K562 (cell line): ENCODE data around the gene ARHGAP9. TPM values are rescaled to one million over a fixed set of nuclear protein-coding genes. Genes with fewer than 3 reads are reported as not detected.

Experiments
- CBFB ChIP-seq: sonication (generic); formaldehyde crosslinking; IDR thresholded peaks from 2 replicates; pipeline ENCODE4 v1.4.0; 2020; ENCODE audit warnings: mild to moderate bottlenecking, missing genetic modification reagents
- ETV5 ChIP-seq: sonication (generic); formaldehyde crosslinking; IDR thresholded peaks from 2 replicates; pipeline ENCODE4 v1.4.0; 2020; ENCODE audit warnings: low read depth, mild to moderate bottlenecking, missing genetic modification reagents
- HDAC8 ChIP-seq: fragments of 450-650 bp; IDR thresholded peaks from 2 replicates; pipeline ENCODE4 v1.6.1; 2016; ENCODE audit warnings: mild to moderate bottlenecking, missing genetic modification characterization, moderate library complexity, missing compliant biosample characterization
- ILK ChIP-seq: fragments of 450-650 bp; IDR thresholded peaks from 2 replicates; pipeline ENCODE4 v1.6.1; 2016; ENCODE audit warnings: missing genetic modification characterization, low read depth, mild to moderate bottlenecking, missing compliant biosample characterization, moderate library complexity, borderline replicate concordance
- KLF10 ChIP-seq: fragments of 250-450 bp; sonication (Bioruptor Pico); IDR thresholded peaks from 2 replicates; pipeline ENCODE4 v1.6.1; 2021; ENCODE audit warnings: matching md5 sums
- OTX1 ChIP-seq: fragments of 450-650 bp; formaldehyde crosslinking; IDR thresholded peaks from 2 replicates; pipeline ENCODE4 v1.4.0; 2022; ENCODE audit warnings: mild to moderate bottlenecking
- RHOXF2B ChIP-seq: fragments of 250-450 bp; sonication (Bioruptor Pico); conservative IDR thresholded peaks from 2 replicates; pipeline ENCODE4 v1.5.1; 2021
- SMC3 ChIP-seq: conservative IDR thresholded peaks from 2 replicates; pipeline ENCODE4 v1.6.1; 2011; ENCODE audit warnings: low read depth, low read length, improper control_type of control experiment; ENCODE audit not compliant: insufficient read depth
- SPI1 ChIP-seq: IDR thresholded peaks from 2 replicates; pipeline ENCODE4 v1.6.1; 2011; ENCODE audit warnings: low read depth, low read length, control low read depth, borderline replicate concordance
- STAG1 ChIP-seq: sonication (generic); formaldehyde crosslinking; IDR thresholded peaks from 2 replicates; pipeline ENCODE4 v1.5.0; 2020; ENCODE audit warnings: missing genetic modification reagents, borderline replicate concordance
- TAL1 ChIP-seq: fragments of 450-650 bp; IDR thresholded peaks from 2 replicates; pipeline ENCODE4 v1.6.1; 2016; ENCODE audit warnings: mild to moderate bottlenecking
- TBP ChIP-seq: optimal IDR thresholded peaks from 2 replicates; pipeline ENCODE3; 2011; ENCODE audit warnings: low read depth, low read length, improper control_type of control experiment
- ZFP36 ChIP-seq: fragments of 150-350 bp; IDR thresholded peaks from 2 replicates; pipeline ENCODE4 v1.6.1; 2018; ENCODE audit warnings: low read length, low read depth; ENCODE audit not compliant: partially characterized antibody
- ZNF282 ChIP-seq: sonication (generic); formaldehyde crosslinking; IDR thresholded peaks from 2 replicates; pipeline ENCODE4 v1.8.1; 2023; ENCODE audit warnings: missing genetic modification reagents
- polyA plus RNA-seq, 8 experiments: library from polyadenylated mRNA; depleted of rRNA in 4 of 8; stranded (reverse) in 5 of 8; unstranded in 3 of 8; fragments of >200 nt; fragmentation: Nextera tagmentation in 2 of 8; fragmentation: Illumina TruSeq in 1 of 8; extraction: Ambion mirVana in 2 of 8; extraction: Trizol in 1 of 8; gene quantifications; 2 replicates each; pipeline versions ENCODE4 v1.2.1 to v1.2.3, GENCODE V29; 2011 to 2014; ENCODE audit warnings: inconsistent platforms in 1 of 8, missing spikeins in 1 of 8
- total RNA-seq, 7 experiments: library from RNA; depleted of rRNA in 6 of 7; stranded (reverse); fragments of >200 nt in 6 of 7; fragmentation: Illumina TruSeq in 2 of 7; extraction: Trizol in 2 of 7; gene quantifications; 2 replicates each; pipeline versions ENCODE4 v1.2.1 to v1.2.3, GENCODE V29; 2011 to 2021; ENCODE audit warnings: low replicate concordance in 1 of 7
- TF ChIP-seq, protein P1 (sequence below): sonication (generic); formaldehyde crosslinking; IDR thresholded peaks from 2 replicates; pipeline ENCODE4 v1.8.1; 2023; ENCODE audit warnings: mild to moderate bottlenecking, missing genetic modification reagents
- TF ChIP-seq, protein P2 (sequence below): IDR thresholded peaks from 3 replicates; pipeline ENCODE4 v1.6.1; 2011; ENCODE audit warnings: borderline replicate concordance, mild to moderate bottlenecking, moderate library complexity; ENCODE audit not compliant: insufficient read length; ENCODE audit errors: extremely low read depth
- TF ChIP-seq, protein P3 (sequence below): fragments of 450-650 bp; IDR thresholded peaks from 2 replicates; pipeline ENCODE4 v1.7.1; 2018; ENCODE audit warnings: mild to moderate bottlenecking, low read depth; ENCODE audit not compliant: partially characterized antibody
- TF ChIP-seq, protein P4 (sequence below): sonication (generic); formaldehyde crosslinking; IDR thresholded peaks from 2 replicates; pipeline ENCODE4 v1.4.0; 2020; ENCODE audit warnings: mild to moderate bottlenecking, missing genetic modification reagents

Gene ARHGAP9
- total and polyA plus RNA-seq, 9 of the 15 experiments (the other 6 are each of a cell fraction or from before 2014, with no cell fraction given): 1.5 to 10.2 (median 5.1) TPM

DNA sequence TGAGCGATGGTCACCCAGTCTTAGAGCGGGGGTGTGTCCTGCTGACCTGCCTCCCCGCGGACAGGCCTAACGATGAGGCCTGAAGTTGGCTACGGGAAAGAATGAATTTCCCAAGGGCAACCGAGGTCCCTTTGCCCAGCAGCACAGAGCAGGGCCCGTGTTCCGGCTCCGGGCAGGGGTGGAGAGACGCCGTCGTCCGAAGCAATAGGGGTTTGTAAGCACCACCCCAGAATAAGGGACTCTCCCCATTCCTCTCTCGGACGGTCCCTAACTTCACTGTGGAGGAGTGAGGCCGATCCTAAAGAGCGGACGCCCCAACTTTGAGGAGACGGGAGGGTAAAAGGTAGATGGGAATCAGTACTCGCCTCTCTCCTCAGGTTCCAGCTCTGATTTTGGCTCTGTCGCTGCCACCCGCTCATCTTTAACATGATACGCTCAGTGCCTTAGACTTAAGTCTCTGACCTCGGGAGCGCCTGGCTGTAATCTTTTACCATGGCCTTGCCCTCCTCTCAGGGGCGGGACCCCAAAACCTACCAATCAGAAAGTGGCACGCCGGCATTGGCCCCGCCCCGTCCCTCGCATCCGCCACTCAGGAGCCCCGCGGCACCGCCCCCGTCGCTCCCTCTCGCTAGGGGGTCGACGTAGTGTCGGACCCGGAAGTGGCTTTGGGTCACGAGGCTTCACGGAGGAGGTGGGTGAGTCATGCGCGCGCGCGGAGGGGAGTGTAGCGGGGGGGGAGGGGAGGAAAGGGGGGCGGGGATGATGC lies 40.6 kb upstream of the ARHGAP9 start, which contains the start of gene DDIT3 (continued):
- peak; percentile 67; the same call in 1 of the 2 replicates for TF ChIP-seq HDAC8
- TF ChIP-seq, protein P1, sequence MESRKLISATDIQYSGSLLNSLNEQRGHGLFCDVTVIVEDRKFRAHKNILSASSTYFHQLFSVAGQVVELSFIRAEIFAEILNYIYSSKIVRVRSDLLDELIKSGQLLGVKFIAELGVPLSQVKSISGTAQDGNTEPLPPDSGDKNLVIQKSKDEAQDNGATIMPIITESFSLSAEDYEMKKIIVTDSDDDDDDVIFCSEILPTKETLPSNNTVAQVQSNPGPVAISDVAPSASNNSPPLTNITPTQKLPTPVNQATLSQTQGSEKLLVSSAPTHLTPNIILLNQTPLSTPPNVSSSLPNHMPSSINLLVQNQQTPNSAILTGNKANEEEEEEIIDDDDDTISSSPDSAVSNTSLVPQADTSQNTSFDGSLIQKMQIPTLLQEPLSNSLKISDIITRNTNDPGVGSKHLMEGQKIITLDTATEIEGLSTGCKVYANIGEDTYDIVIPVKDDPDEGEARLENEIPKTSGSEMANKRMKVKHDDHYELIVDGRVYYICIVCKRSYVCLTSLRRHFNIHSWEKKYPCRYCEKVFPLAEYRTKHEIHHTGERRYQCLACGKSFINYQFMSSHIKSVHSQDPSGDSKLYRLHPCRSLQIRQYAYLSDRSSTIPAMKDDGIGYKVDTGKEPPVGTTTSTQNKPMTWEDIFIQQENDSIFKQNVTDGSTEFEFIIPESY: no peak
- TF ChIP-seq TBP: peak; percentile 99
- TF ChIP-seq STAG1 (CRISPR knock-in tag): peak; percentile 59
- TF ChIP-seq, protein P2, sequence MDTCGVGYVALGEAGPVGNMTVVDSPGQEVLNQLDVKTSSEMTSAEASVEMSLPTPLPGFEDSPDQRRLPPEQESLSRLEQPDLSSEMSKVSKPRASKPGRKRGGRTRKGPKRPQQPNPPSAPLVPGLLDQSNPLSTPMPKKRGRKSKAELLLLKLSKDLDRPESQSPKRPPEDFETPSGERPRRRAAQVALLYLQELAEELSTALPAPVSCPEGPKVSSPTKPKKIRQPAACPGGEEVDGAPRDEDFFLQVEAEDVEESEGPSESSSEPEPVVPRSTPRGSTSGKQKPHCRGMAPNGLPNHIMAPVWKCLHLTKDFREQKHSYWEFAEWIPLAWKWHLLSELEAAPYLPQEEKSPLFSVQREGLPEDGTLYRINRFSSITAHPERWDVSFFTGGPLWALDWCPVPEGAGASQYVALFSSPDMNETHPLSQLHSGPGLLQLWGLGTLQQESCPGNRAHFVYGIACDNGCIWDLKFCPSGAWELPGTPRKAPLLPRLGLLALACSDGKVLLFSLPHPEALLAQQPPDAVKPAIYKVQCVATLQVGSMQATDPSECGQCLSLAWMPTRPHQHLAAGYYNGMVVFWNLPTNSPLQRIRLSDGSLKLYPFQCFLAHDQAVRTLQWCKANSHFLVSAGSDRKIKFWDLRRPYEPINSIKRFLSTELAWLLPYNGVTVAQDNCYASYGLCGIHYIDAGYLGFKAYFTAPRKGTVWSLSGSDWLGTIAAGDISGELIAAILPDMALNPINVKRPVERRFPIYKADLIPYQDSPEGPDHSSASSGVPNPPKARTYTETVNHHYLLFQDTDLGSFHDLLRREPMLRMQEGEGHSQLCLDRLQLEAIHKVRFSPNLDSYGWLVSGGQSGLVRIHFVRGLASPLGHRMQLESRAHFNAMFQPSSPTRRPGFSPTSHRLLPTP: no peak
- TF ChIP-seq ETV5: no peak
- no peak for TF ChIP-seq ILK (tag)
- TF ChIP-seq TAL1: 0 out of 2 replicates have a peak, but pooled peaks have one; percentile 6
- TF ChIP-seq KLF10 (CRISPR knock-in tag): 0 out of 2 replicates have a peak, but pooled peaks have one; percentile 15
- peak; percentile 45; the same call in 1 of the 2 replicates for TF ChIP-seq SPI1
- no peak for TF ChIP-seq CBFB (CRISPR knock-in tag)
- TF ChIP-seq, protein P3, sequence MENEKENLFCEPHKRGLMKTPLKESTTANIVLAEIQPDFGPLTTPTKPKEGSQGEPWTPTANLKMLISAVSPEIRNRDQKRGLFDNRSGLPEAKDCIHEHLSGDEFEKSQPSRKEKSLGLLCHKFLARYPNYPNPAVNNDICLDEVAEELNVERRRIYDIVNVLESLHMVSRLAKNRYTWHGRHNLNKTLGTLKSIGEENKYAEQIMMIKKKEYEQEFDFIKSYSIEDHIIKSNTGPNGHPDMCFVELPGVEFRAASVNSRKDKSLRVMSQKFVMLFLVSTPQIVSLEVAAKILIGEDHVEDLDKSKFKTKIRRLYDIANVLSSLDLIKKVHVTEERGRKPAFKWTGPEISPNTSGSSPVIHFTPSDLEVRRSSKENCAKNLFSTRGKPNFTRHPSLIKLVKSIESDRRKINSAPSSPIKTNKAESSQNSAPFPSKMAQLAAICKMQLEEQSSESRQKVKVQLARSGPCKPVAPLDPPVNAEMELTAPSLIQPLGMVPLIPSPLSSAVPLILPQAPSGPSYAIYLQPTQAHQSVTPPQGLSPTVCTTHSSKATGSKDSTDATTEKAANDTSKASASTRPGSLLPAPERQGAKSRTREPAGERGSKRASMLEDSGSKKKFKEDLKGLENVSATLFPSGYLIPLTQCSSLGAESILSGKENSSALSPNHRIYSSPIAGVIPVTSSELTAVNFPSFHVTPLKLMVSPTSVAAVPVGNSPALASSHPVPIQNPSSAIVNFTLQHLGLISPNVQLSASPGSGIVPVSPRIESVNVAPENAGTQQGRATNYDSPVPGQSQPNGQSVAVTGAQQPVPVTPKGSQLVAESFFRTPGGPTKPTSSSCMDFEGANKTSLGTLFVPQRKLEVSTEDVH: no peak
- peak; percentile 2; the same call in 1 of the 2 replicates for TF ChIP-seq SMC3
- TF ChIP-seq, protein P4, sequence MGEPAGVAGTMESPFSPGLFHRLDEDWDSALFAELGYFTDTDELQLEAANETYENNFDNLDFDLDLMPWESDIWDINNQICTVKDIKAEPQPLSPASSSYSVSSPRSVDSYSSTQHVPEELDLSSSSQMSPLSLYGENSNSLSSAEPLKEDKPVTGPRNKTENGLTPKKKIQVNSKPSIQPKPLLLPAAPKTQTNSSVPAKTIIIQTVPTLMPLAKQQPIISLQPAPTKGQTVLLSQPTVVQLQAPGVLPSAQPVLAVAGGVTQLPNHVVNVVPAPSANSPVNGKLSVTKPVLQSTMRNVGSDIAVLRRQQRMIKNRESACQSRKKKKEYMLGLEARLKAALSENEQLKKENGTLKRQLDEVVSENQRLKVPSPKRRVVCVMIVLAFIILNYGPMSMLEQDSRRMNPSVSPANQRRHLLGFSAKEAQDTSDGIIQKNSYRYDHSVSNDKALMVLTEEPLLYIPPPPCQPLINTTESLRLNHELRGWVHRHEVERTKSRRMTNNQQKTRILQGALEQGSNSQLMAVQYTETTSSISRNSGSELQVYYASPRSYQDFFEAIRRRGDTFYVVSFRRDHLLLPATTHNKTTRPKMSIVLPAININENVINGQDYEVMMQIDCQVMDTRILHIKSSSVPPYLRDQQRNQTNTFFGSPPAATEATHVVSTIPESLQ (CRISPR knock-in tag): no peak
- TF ChIP-seq ZFP36: no peak
- TF ChIP-seq OTX1: peak; percentile 10; the same call in 1 of the 2 replicates
- TF ChIP-seq ZNF282 (CRISPR knock-in tag): no peak
- TF ChIP-seq RHOXF2B: no peak
